H1 (cell line): Measurements from ENCODE around the gene TBL2. TPM values are rescaled to one million over a fixed set of nuclear protein-coding genes. Genes with fewer than 3 reads are reported as not detected.

ENCODE experiments used
- ASH2L ChIP-seq: fragments of 200-600, 300-600 bp; sonication (generic); IDR thresholded peaks from one replicate; pipeline ENCODE4 v1.7.1; 2017; ENCODE audit warnings: low read length
- CTCF ChIP-seq, 3 experiments: IDR thresholded peaks; 1 replicate in 2 of 3; 2 replicates in 1 of 3; pipeline versions ENCODE4 v1.5.1 to v1.6.1; 2011; ENCODE audit warnings: low read length in 3 of 3, mild to moderate bottlenecking in 3 of 3, inconsistent platforms in 2 of 3, low read depth in 1 of 3, moderate library complexity in 1 of 3; ENCODE audit not compliant: insufficient read depth in 1 of 3; ENCODE audit errors: control extremely low read depth in 1 of 3
- TCF12 ChIP-seq: IDR thresholded peaks from 2 replicates; pipeline ENCODE4 v1.6.1; 2011; ENCODE audit warnings: low read depth, mild to moderate bottlenecking, low read length
- polyA plus RNA-seq, 7 experiments: library from polyadenylated mRNA; depleted of rRNA in 3 of 7; stranded (reverse) in 5 of 7; unstranded in 2 of 7; fragments of >200 nt in 5 of 7; fragments of 200-250 nt in 2 of 7; gene quantifications; 1 replicate in 5 of 7; 2 replicates in 1 of 7; 4 replicates in 1 of 7; pipeline versions ENCODE4 v1.2.1 to v1.2.3, GENCODE V29; 2011 to 2013; ENCODE audit warnings: missing spikeins in 2 of 7, mixed read lengths in 2 of 7
- total RNA-seq: library from RNA; stranded (reverse); fragmentation: NEBNext Ultra II Directional; extraction: Animal tissue kit (Norgen Biotek cat#: 25700); gene quantifications from 2 replicates; pipeline ENCODE4 v1.2.1, GENCODE V29; 2021

The TBL2 gene
- total and polyA plus RNA-seq, 2 of the 8 experiments (the other 6 are each of a cell fraction or from before 2014, with no cell fraction given): 25.8 to 29.7 TPM

DNA sequence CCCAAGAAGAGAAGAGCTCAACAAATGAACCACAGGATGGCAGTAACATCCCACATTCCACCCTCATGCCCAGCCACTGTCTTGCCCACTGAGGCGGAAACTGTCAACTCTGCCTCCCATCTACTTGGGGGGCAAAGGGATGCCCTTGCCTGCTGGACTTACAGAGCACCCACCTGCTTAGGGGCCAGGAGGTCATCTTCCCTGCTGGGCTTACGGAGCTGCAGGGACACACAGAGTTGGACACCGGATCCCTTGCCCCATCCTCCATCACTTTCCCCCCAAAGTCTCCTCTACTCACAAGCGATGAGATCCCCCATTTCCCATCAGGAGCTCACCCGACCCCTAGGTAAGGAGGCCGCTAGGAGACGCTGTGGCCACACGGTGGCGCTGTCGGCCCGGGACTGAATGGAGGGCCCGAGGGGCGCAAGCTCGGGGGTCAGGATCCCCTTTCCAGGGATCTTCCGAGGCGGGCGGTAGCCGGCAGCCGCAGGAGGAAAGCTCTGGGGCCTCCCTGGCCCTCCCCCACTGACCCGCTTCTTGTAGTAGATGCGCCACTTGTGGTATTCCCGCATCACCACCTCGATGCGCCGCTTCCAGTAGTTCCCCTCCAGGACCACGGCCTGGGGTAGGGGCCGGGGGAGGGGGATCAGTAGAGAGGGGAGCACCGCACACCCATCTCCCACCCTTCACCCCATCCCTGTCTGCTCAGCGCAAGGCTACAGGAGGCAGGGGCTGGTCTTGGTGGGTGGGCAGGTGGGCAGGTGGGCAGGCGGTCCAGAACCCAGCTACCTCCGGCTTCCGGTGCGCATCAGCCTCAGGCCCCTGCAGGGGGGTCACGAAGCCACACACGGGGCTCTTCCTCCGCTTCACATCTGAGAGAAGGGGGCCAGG lies 28.7 kb upstream of the TBL2 start (continued):
- TF ChIP-seq CTCF (IDR thresholded peaks at IDR 0.05; ENCODE audit: control extremely low read depth in 1 of 3, insufficient read depth in 1 of 3, low read depth in 1 of 3, low read length in 3 of 3): peak; percentile 91 to 97 (median 92)
- no peak for TF ChIP-seq TCF12
- TF ChIP-seq ASH2L: peak; percentile 59
